Right atrium auricular region (tissue), 2 donors: Measurements from ENCODE around the gene KRIT1. TPM values are rescaled to one million over a fixed set of nuclear protein-coding genes. Genes with fewer than 3 reads are reported as not detected.
A peak's percentile ranks its signal among the peaks of the same experiment; 100 is the strongest.
"Not testable (repeated sequence)": the region's sequence is repeated elsewhere in the genome, so short reads cannot be mapped to it uniquely, and the experiment has no call there.

Source experiments
- DNase-seq: peaks from one replicate; pipeline ENCODE4 v3.0.0-alpha.2; 2019; ENCODE audit warnings: low spot score
- H3K27ac ChIP-seq, 2 donors: fragments of 200-600 bp; sonication (generic); 1 replicate in 1 of 2; 2 replicates in 1 of 2; pipeline ENCODE4 v1.5.1; 2016 to 2019
- H3K27me3 ChIP-seq, 2 donors: fragments of 200-600 bp; sonication (generic); one replicate each; pipeline versions ENCODE4 v1.5.1 to v1.6.0; 2017 to 2019
- H3K36me3 ChIP-seq: fragments of 200-600 bp; sonication (generic); one replicate; pipeline ENCODE4 v1.5.1; 2016
- H3K4me1 ChIP-seq, 2 donors: fragments of 200-600 bp; sonication (generic); one replicate each; pipeline versions ENCODE4 v1.5.1 to v1.6.0; 2017 to 2019
- H3K4me3 ChIP-seq, 2 donors: fragments of 200-600 bp; sonication (generic); 1 replicate in 1 of 2; 2 replicates in 1 of 2; pipeline ENCODE4 v1.5.1; 2017 to 2019; ENCODE audit warnings: mild to moderate bottlenecking in 1 of 2, moderate library complexity in 1 of 2
- H3K9me3 ChIP-seq, 2 donors: fragments of 200-600 bp; sonication (generic); one replicate each; pipeline ENCODE4 v1.5.1; 2019
- total RNA-seq, 2 donors: library from RNA; depleted of rRNA; stranded (reverse); fragments of >200 nt; gene quantifications; one replicate each; pipeline ENCODE4 v1.1.0, GENCODE V29; 2016
- TF ChIP-seq, protein P1 (sequence below), 2 donors: fragments of 200-600 bp; sonication (generic); IDR thresholded peaks; one replicate each; pipeline ENCODE4 v1.5.1; 2019; ENCODE audit warnings: antibody characterized with exemption in 2 of 2

The KRIT1 gene
- total RNA-seq, 2 donors from 2014 or later: 35.2 to 56.4 TPM

DNA sequence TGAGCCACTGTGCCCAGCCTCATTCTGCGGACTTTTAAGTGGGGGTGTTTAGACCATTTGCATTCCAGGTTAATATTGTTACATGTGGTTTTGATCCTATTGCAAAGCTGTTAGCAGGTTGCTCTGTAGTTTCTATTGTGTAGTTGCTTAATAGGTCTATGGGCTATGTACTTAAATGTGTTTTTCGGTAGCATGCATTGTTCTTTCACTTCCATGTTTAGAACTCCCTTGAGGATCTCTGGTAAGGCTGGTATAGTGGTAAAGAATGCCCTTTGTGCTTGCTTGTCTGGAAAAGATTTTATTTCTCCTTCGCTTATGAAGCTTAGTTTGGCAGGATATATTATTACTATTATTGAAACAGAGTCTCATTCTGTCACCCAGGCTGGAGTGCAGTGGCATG lies 53.4 kb downstream of the KRIT1 start:
- no peak for DNase-seq
- Histone ChIP-seq H3K9me3 (peaks cover 0 to 4% of the 10 kb centered on the region in 2 donors), H3K4me1 (no peaks in the 10 kb centered on the region), H3K27ac (no peak overlapping the region), H3K27me3 (no peaks in the 10 kb centered on the region), H3K4me3 (no peak overlapping the region), H3K36me3 (no peaks in the 10 kb centered on the region)
- TF ChIP-seq, protein P1, sequence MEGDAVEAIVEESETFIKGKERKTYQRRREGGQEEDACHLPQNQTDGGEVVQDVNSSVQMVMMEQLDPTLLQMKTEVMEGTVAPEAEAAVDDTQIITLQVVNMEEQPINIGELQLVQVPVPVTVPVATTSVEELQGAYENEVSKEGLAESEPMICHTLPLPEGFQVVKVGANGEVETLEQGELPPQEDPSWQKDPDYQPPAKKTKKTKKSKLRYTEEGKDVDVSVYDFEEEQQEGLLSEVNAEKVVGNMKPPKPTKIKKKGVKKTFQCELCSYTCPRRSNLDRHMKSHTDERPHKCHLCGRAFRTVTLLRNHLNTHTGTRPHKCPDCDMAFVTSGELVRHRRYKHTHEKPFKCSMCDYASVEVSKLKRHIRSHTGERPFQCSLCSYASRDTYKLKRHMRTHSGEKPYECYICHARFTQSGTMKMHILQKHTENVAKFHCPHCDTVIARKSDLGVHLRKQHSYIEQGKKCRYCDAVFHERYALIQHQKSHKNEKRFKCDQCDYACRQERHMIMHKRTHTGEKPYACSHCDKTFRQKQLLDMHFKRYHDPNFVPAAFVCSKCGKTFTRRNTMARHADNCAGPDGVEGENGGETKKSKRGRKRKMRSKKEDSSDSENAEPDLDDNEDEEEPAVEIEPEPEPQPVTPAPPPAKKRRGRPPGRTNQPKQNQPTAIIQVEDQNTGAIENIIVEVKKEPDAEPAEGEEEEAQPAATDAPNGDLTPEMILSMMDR (IDR thresholded peaks at IDR 0.05): no peak

DNA sequence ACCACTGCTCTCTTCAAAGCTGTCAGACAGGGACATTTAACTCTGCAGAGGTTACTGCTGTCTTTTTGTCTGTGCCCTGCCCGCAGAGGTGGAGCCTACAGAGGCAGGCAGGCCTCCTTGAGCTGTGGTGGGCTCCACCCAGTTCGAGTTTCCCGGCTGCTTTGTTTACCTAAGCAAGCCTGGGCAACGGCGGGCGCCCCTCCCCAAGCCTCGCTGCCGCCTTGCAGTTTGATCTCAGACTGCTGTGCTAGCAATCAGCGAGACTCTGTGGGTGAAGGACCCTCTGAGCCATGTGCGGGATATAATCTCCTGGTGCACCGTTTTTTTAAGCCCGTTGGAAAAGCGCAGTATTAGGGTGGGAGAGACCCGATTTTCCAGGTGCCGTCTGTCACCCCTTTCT lies 56.5 kb downstream of the KRIT1 start:
- not testable (repeated sequence) for H3K27ac ChIP-seq, H3K27me3 ChIP-seq, DNase-seq, H3K4me3 ChIP-seq, H3K4me1 ChIP-seq, H3K36me3 ChIP-seq, H3K9me3 ChIP-seq

DNA sequence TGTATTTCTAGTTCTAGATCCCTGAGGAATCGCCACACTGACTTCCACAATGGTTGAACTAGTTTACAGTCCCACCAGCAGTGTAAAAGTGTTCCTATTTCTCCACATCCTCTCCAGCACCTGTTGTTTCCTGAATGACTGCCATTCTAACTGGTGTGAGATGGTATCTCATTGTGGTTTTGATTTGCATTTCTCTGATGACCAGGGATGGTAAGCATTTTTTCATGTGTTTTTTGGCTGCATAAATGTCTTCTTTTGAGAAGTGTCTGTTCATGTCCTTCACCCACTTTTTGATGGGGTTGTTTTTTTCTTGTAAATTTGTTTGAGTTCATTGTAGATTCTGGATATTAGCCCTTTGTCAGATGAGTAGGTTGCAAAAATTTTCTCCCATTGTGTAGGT lies 61.4 kb downstream of the KRIT1 start:
- not testable (repeated sequence) for H3K27ac ChIP-seq, H3K9me3 ChIP-seq, H3K27me3 ChIP-seq, H3K36me3 ChIP-seq, DNase-seq, H3K4me1 ChIP-seq, H3K4me3 ChIP-seq

DNA sequence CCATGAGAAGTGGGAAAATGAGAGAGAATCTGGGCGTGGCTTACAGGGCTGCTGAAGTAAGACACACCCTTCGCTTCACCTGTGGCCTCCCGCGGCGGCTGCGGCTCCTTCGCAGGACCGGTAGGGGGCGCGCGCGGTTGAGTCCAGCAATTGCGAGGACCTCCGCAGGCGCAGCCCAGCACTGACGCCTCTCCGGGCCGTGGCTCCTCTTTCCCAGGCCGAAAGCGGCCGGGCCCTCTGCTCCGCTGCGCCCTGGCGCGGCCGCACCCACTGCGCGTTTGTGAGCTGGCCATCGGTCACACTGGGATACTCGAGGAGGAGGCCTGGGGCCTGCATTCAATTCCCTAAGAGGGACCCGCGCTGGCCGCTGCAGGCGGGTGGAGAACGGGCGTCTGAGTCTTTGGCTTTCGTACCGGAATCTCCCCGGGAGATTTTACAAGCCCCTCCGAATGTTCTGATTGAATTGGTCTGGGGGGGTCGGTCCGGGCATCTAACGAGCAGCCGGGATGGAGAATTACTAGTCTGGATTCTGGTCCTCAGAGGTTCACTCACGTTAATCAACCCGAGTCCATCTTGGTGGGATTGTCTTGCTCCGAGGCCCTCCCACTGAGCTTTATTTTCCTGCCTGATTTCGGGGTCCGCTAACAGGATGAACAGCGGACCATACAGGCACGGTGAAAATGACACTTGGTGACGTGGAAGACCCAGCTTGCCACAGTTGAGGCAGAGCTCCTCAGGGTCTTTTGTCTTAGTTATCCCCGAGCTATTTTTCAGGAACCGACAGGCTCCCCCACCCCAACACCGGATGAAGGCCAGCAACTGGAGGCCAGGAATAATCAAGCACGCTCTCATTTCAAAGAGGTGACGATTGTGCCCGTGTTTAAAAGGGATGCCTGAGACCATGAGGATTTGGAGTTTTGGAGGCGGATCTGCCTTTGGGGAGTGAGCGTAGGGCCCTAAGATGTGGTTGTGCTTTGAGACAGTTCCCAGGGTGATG lies 66.5 kb downstream of the KRIT1 start, which contains the start of gene LRRD1:
Gene LRRD1, minus strand, starts transcription at position 215 of the 997 bp plus-strand sequence. CDS start 13,940 bp downstream, outside the sequence.
- TF ChIP-seq, protein P1 (IDR thresholded peaks at IDR 0.05): peak; percentile 95 to 100
- peak within 1 kb of the TSS; percentile 48 to 63 for H3K4me3 ChIP-seq
- peak; percentile 82 for DNase-seq
- no peaks in the 10 kb centered on the region for H3K36me3 ChIP-seq
- H3K27ac ChIP-seq: peak within 1 kb of the TSS; percentile 78 to 81
- H3K9me3 ChIP-seq: no peaks in the 10 kb centered on the region
- no peaks in the 10 kb centered on the region for H3K27me3 ChIP-seq
- peaks cover 0 to 6% of the 10 kb centered on the region in 2 donors for H3K4me1 ChIP-seq

DNA sequence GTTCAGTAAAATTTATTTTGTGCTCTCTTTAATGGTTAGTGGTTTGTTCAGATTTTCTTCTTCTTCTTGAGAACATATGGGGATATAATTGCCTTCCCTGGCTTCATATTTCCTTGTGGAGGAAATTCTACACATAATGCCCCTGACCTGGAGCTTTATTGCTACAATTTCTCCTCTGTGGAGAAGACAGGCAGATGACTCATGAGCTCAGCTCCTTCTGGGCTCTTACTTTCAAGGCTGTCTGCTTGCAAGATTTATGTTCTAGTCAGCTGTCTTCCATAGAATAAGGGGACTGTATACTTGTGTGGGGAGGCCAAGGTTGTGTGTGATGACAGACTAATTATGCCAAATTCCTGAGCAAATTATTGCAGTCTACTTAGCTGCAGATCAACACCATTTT lies 68.4 kb downstream of the KRIT1 start:
- H3K4me1 ChIP-seq: peaks cover 0 to 6% of the 10 kb centered on the region in 2 donors
- H3K27me3 ChIP-seq: no peaks in the 10 kb centered on the region
- H3K27ac ChIP-seq: no peak overlapping the region
- no peak for DNase-seq
- H3K9me3 ChIP-seq: no peaks in the 10 kb centered on the region
- H3K36me3 ChIP-seq: no peaks in the 10 kb centered on the region
- H3K4me3 ChIP-seq: no peak overlapping the region
- TF ChIP-seq, protein P1 (IDR thresholded peaks at IDR 0.05): no peak

DNA sequence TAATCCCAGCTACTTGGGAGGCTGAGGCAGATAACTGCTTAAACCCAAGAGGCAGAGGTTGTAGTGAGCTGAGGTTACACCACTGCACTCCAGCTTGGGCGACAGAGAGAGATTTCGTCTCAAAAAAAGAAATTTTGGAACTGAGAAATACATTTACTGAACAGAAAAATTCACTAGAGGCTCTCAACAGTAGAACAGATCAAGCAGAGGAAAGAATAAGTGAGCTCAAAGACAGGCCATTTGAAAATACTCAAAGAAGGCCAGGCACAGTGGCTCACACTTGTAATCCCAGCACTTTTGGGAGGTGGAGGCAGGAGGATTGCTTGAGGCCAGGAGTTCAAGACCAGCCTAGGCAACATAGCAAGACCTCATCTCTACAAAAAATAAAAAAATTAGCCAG lies 76.2 kb downstream of the KRIT1 start:
- not testable (repeated sequence) for H3K27ac ChIP-seq, DNase-seq, H3K4me3 ChIP-seq, H3K9me3 ChIP-seq, H3K27me3 ChIP-seq, H3K4me1 ChIP-seq, H3K36me3 ChIP-seq

DNA sequence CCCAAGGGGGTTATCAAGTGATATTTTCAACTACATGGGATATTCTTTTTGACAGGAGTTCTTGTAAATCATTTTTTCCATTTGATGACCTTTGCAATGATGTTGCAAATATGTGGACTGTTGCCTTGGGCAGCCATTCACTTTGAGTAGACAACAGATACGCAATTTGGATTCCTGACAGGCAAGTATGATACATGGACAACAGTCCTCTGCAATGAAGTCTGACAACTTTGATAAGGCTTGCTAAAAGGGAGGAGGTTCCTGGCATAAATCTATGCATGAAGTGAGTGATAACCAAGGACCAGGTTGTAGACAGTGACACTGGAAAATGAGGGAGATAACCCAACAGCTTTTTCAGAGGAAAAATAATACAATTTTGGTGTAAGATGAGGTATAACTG lies 84.4 kb downstream of the KRIT1 start:
- no peaks in the 10 kb centered on the region for H3K4me1 ChIP-seq
- H3K27me3 ChIP-seq: no peaks in the 10 kb centered on the region
- no peak overlapping the region for H3K27ac ChIP-seq
- TF ChIP-seq, protein P1 (IDR thresholded peaks at IDR 0.05): no peak
- H3K9me3 ChIP-seq: no peaks in the 10 kb centered on the region
- no peak overlapping the region for H3K4me3 ChIP-seq
- no peak for DNase-seq
- H3K36me3 ChIP-seq: no peaks in the 10 kb centered on the region
